ENCODE results near the gene DNAH3.
"Not testable (repeated sequence)": the region's sequence is repeated elsewhere in the genome, so short reads cannot be mapped to it uniquely, and the experiment has no call there.

Gene DNAH3

DNA sequence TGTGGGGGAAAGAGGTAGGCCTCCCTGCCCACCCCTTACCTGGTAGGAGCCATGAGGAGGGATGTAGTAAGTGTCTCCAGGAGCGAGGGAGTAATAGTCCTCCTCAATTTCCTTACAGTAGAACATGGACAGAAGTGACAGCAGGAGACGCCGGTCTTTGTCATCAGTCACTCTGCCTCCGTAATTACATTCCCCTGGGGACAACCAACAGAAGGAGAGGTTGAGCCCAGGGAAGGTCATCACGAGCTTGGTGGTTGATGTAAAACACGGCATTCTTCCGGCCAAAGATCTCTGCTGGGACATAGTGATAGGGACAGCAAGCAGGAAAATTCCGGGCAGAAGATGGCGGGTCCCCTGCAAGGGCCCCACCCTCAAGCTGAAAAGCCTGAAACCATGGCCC, 202.2 kb downstream of the DNAH3 start:
- Mint-ChIP-seq H3K9me3 (no peaks in the 10 kb centered on the region), H3K27ac (no peak overlapping the region), H3K4me1 (peaks cover 26% of the 10 kb centered on the region), H3K27me3 (ENCODE audit: low read depth, poor library complexity) (peaks cover 11% of the 10 kb centered on the region), H3K4me3 (no peak overlapping the region), H3K36me3 (ENCODE audit: low read depth) (no peaks in the 10 kb centered on the region)
- TF ChIP-seq, protein P1, sequence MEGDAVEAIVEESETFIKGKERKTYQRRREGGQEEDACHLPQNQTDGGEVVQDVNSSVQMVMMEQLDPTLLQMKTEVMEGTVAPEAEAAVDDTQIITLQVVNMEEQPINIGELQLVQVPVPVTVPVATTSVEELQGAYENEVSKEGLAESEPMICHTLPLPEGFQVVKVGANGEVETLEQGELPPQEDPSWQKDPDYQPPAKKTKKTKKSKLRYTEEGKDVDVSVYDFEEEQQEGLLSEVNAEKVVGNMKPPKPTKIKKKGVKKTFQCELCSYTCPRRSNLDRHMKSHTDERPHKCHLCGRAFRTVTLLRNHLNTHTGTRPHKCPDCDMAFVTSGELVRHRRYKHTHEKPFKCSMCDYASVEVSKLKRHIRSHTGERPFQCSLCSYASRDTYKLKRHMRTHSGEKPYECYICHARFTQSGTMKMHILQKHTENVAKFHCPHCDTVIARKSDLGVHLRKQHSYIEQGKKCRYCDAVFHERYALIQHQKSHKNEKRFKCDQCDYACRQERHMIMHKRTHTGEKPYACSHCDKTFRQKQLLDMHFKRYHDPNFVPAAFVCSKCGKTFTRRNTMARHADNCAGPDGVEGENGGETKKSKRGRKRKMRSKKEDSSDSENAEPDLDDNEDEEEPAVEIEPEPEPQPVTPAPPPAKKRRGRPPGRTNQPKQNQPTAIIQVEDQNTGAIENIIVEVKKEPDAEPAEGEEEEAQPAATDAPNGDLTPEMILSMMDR (IDR thresholded peaks at IDR 0.05) = no peak
- no peak for DNase-seq

- no peak overlapping the region for H3K4me3 Mint-ChIP-seq
- H3K27me3 Mint-ChIP-seq (ENCODE audit: low read depth, poor library complexity) = peaks cover 11% of the 10 kb centered on the region
- TF ChIP-seq, protein P1 (IDR thresholded peaks at IDR 0.05) = no peak
- no peak for DNase-seq
- H3K36me3 Mint-ChIP-seq (ENCODE audit: low read depth) = no peaks in the 10 kb centered on the region
- no peak overlapping the region for H3K27ac Mint-ChIP-seq
- H3K9me3 Mint-ChIP-seq = no peaks in the 10 kb centered on the region
- H3K4me1 Mint-ChIP-seq = peaks cover 16% of the 10 kb centered on the region
These were observed 204.5 kb downstream of the DNAH3 start for GRCh38 chr16:20946015-20946629.

GRCh38 chr16:20945575-20945875, 205.1 kb downstream of the DNAH3 start:
- H3K9me3 Mint-ChIP-seq; H3K4me3 Mint-ChIP-seq; H3K36me3 Mint-ChIP-seq (ENCODE audit: low read depth); DNase-seq: not testable (repeated sequence)
- Mint-ChIP-seq H3K4me1 (peaks cover 14% of the 10 kb centered on the region), H3K27ac (peak overlapping the region; percentile 31), H3K27me3 (ENCODE audit: low read depth, poor library complexity) (peaks cover 11% of the 10 kb centered on the region)

DNA sequence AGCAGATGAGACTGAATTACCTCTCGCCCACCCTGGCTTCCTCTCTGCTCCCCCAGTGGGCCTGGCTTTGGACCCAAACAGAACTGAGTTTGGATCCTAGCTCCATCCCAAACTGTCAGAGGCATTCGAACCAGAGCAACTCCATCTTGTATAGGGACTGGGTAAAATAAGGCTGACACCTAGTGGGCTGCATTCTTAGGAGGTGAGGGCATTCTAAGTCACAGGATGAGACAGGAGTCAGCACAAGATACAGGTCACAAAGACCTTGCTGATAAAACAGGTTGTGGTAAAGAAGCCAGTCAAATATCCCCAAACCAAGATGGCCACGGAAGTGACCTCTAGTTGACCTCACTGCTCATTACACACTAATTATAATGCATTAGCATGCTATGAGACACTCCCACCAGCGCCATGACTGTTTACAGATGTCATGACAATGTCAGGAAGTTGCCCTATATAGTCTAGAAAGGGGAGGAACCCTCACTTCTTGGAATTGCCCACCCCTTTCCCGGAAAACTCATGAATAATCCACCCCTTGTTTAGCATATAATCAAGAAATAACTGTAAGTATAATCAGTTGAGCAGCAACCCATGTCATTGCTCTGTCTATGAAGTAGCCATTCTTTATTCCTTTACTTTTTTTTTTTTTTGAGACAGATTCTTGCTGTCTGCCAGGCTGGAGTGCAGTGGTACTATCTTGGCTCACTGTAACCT, 205.6 kb downstream of the DNAH3 start:
- TF ChIP-seq, protein P1 (IDR thresholded peaks at IDR 0.05) = no peak
- Mint-ChIP-seq H3K36me3 (ENCODE audit: low read depth) (no peaks in the 10 kb centered on the region), H3K4me1 (peaks cover 14% of the 10 kb centered on the region), H3K27me3 (ENCODE audit: low read depth, poor library complexity) (peaks cover 11% of the 10 kb centered on the region), H3K4me3 (no peak overlapping the region), H3K9me3 (no peaks in the 10 kb centered on the region), H3K27ac (no peak overlapping the region)
- DNase-seq = no peak

GRCh38 chr16:20942256-20942655, 208.4 kb downstream of the DNAH3 start:
- no peak for DNase-seq
- H3K27me3 Mint-ChIP-seq (ENCODE audit: low read depth, poor library complexity) = peaks cover 8% of the 10 kb centered on the region
- TF ChIP-seq, protein P1 (IDR thresholded peaks at IDR 0.05) = no peak
- no peaks in the 10 kb centered on the region for H3K9me3 Mint-ChIP-seq
- no peaks in the 10 kb centered on the region for H3K36me3 Mint-ChIP-seq (ENCODE audit: low read depth)
- no peak overlapping the region for H3K27ac Mint-ChIP-seq
- peaks cover 5% of the 10 kb centered on the region for H3K4me1 Mint-ChIP-seq
- no peak overlapping the region for H3K4me3 Mint-ChIP-seq

DNA sequence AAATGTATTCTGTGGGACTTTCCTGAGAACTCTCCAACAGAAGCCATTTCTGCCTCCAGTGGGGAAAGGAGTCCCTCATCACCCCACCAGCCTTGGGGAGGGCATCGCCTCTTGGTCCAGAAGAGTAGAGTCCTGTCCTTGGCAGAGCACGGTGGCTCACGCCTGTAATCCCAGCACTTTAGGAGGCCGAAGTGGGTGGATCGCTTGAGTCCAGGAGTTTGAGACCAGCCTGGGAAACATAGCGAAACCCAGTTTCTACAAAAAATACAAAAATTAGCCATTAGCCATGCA, 209.1 kb downstream of the DNAH3 start:
- no peak for DNase-seq
- no peaks in the 10 kb centered on the region for H3K36me3 Mint-ChIP-seq (ENCODE audit: low read depth)
- TF ChIP-seq, protein P1 (IDR thresholded peaks at IDR 0.05) = no peak
- H3K27ac Mint-ChIP-seq = no peak overlapping the region
- peaks cover 8% of the 10 kb centered on the region for H3K27me3 Mint-ChIP-seq (ENCODE audit: low read depth, poor library complexity)
- peaks cover 11% of the 10 kb centered on the region for H3K4me1 Mint-ChIP-seq
- no peak overlapping the region for H3K4me3 Mint-ChIP-seq
- no peaks in the 10 kb centered on the region for H3K9me3 Mint-ChIP-seq
